Thyroid gland (tissue), 4 donors: ENCODE data around the gene SARDH. TPM values are rescaled to one million over a fixed set of nuclear protein-coding genes. Genes with fewer than 3 reads are reported as not detected.
"Not testable (repeated sequence)": the region's sequence is repeated elsewhere in the genome, so short reads cannot be mapped to it uniquely, and the experiment has no call there.

Experiments
- DNase-seq, 2 donors: peaks; one replicate each; pipeline ENCODE4 v3.0.0-alpha.2; 2019
- H3K27ac ChIP-seq, 3 donors: fragments of 200-600 bp; sonication (generic); 1 replicate in 2 of 3; 2 replicates in 1 of 3; pipeline ENCODE4 v1.5.1; 2016 to 2019; ENCODE audit warnings: mild to moderate bottlenecking in 1 of 3, moderate library complexity in 1 of 3
- H3K27me3 ChIP-seq: fragments of 200-600 bp; sonication (generic); one replicate; pipeline ENCODE4 v1.5.1; 2019
- H3K36me3 ChIP-seq, 2 donors: fragments of 200-600 bp; sonication (generic); one replicate each; pipeline ENCODE4 v1.5.1; 2016 to 2019
- H3K4me1 ChIP-seq, 2 donors: fragments of 200-600 bp; sonication (generic); one replicate each; pipeline ENCODE4 v1.5.1; 2017 to 2019
- H3K4me3 ChIP-seq, 3 donors: fragments of 200-600 bp; sonication (generic); replicated peaks in 1 of 3; 1 replicate in 2 of 3; 2 replicates in 1 of 3; pipeline ENCODE4 v1.5.1; 2016; ENCODE audit warnings: mild to moderate bottlenecking in 1 of 3
- H3K9me3 ChIP-seq: fragments of 200-600 bp; sonication (generic); one replicate; pipeline ENCODE4 v1.5.1; 2017
- POLR2A ChIP-seq, 2 donors: fragments of 450-650 bp; IDR thresholded peaks; one replicate each; pipeline ENCODE4 v1.6.1; 2017; ENCODE audit warnings: antibody characterized with exemption in 2 of 2, mild to moderate bottlenecking in 2 of 2, moderate library complexity in 1 of 2
- WGBS, 2 donors: methylation state at CpG; one replicate each; pipeline ENCODE4 v1.1.5; 2017; 5-methylcytosine and 5-hydroxymethylcytosine counted together
- intact Hi-C: fragments of 100-400 bp; cut with DNase I; formaldehyde crosslinking; loops from one replicate; pipeline ENCODE4 v1.15.1; 2023
- total RNA-seq, 4 donors: library from RNA; depleted of rRNA; stranded (reverse); fragments of >200 nt; gene quantifications; one replicate each; pipeline ENCODE4 v1.2.3, GENCODE V29; 2016
- TF ChIP-seq, protein P1 (sequence below), 6 experiments: fragments of 200-600 bp in 3 of 6; fragments of 450-650 bp in 3 of 6; sonication (generic) in 3 of 6; IDR thresholded peaks; one replicate each; pipeline ENCODE4 v1.5.1; 2016 to 2019; ENCODE audit warnings: antibody characterized with exemption in 6 of 6, mild to moderate bottlenecking in 2 of 6, inconsistent platforms in 1 of 6, moderate library complexity in 1 of 6

SARDH gene
- total RNA-seq, 4 donors from 2014 or later: 2.2 to 6.2 (median 3.3) TPM; not detected in 1

GRCh38 chr9:133679056-133679455, 59.1 kb downstream of the SARDH start:
- H3K27ac ChIP-seq: no peak overlapping the region
- intact Hi-C loops: no loop called here
- TF ChIP-seq, protein P1, sequence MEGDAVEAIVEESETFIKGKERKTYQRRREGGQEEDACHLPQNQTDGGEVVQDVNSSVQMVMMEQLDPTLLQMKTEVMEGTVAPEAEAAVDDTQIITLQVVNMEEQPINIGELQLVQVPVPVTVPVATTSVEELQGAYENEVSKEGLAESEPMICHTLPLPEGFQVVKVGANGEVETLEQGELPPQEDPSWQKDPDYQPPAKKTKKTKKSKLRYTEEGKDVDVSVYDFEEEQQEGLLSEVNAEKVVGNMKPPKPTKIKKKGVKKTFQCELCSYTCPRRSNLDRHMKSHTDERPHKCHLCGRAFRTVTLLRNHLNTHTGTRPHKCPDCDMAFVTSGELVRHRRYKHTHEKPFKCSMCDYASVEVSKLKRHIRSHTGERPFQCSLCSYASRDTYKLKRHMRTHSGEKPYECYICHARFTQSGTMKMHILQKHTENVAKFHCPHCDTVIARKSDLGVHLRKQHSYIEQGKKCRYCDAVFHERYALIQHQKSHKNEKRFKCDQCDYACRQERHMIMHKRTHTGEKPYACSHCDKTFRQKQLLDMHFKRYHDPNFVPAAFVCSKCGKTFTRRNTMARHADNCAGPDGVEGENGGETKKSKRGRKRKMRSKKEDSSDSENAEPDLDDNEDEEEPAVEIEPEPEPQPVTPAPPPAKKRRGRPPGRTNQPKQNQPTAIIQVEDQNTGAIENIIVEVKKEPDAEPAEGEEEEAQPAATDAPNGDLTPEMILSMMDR (IDR thresholded peaks at IDR 0.05): no peak
- TF ChIP-seq POLR2A (IDR thresholded peaks at IDR 0.05): no peak
- H3K9me3 ChIP-seq: no peaks in the 10 kb centered on the region
- no peaks in the 10 kb centered on the region for H3K36me3 ChIP-seq
- DNase-seq: no peak
- H3K4me1 ChIP-seq: peaks cover 0 to 14% of the 10 kb centered on the region in 2 donors
- no peak overlapping the region for H3K4me3 ChIP-seq
- 77 to 80% methylated on average over 10 to 13 of the region's 15 CpGs for WGBS, 2 donors
- H3K27me3 ChIP-seq: no peaks in the 10 kb centered on the region

GRCh38 chr9:133677126-133678010, 60.8 kb downstream of the SARDH start:
- Histone ChIP-seq H3K36me3 (no peaks in the 10 kb centered on the region), H3K4me1 (peaks cover 0 to 4% of the 10 kb centered on the region in 2 donors), H3K27me3 (no peaks in the 10 kb centered on the region), H3K4me3 (no peak overlapping the region), H3K9me3 (no peaks in the 10 kb centered on the region), H3K27ac (no peak overlapping the region)
- WGBS, 2 donors: 94 to 97% methylated on average over 13 to 17 of the region's 17 CpGs
- intact Hi-C loops: no loop called here
- TF ChIP-seq, protein P1 (IDR thresholded peaks at IDR 0.05): no peak
- no peak for TF ChIP-seq POLR2A (IDR thresholded peaks at IDR 0.05)
- DNase-seq: no peak

GRCh38 chr9:133676450-133676849, 61.7 kb downstream of the SARDH start:
- intact Hi-C loops: no loop called here
- TF ChIP-seq POLR2A (IDR thresholded peaks at IDR 0.05): no peak
- TF ChIP-seq, protein P1 (IDR thresholded peaks at IDR 0.05): no peak
- 76 to 80% methylated on average over 10 of the region's 10 CpGs for WGBS, 2 donors

DNA sequence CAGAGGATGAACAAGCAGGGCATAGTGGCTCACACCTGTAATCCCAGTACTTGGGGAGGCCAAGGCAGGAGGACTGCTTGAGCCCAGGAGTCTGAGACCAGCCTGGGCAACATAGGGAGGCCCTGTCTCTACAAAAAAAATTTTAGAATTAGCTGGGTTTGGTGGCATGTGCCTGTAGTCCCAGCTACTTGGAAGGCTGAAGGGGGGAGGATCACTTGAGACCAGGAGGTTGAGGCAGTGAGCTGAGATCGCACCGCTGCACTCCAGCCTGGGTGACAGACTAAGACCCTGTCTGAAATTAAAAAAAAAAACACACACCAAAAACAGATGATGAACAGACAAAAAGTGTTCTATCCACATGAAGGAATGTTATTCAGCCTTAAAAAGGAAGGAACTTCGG, 62.4 kb downstream of the SARDH start:
- H3K36me3 ChIP-seq, H3K4me3 ChIP-seq, DNase-seq, H3K4me1 ChIP-seq, H3K27me3 ChIP-seq, H3K27ac ChIP-seq, H3K9me3 ChIP-seq, intact Hi-C loops: not testable (repeated sequence)
- 94 to 99% methylated on average over 3 of the region's 3 CpGs for WGBS, 2 donors

More at GRCh38 chr9:133676450-133676849, 61.7 kb downstream of the SARDH start:
- Histone ChIP-seq H3K27me3 (no peaks in the 10 kb centered on the region), H3K36me3 (no peaks in the 10 kb centered on the region), H3K27ac (no peak overlapping the region), H3K4me1 (peaks cover 0 to 4% of the 10 kb centered on the region in 2 donors), H3K4me3 (no peak overlapping the region), H3K9me3 (no peaks in the 10 kb centered on the region)
- DNase-seq: no peak

DNA sequence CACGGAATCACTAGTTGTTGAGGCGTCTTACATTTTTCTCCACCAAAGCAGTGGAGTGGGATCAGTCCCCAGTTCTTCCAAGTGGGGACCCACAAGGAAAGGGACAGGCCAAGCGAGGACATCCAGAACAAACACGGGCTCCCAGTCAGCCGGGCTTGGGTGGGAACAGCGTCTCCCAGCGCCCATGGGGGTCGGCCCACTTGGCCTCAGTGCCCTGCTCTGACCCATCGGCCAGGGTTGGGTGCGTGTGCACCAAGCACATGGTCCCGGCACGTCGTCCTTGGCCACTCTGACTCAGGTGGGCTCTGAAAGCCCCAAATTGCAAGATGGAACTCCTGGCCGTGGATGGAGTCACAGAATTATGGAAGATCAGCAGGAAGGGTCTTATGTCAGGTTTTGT, 64.1 kb downstream of the SARDH start:
- Histone ChIP-seq H3K27ac (no peak overlapping the region), H3K4me1 (no peaks in the 10 kb centered on the region), H3K36me3 (no peaks in the 10 kb centered on the region), H3K9me3 (no peaks in the 10 kb centered on the region), H3K27me3 (no peaks in the 10 kb centered on the region), H3K4me3 (no peak overlapping the region)
- WGBS, 2 donors: 94 to 96% methylated on average over 14 of the region's 14 CpGs
- TF ChIP-seq, protein P1 (IDR thresholded peaks at IDR 0.05): no peak
- TF ChIP-seq POLR2A (IDR thresholded peaks at IDR 0.05): no peak
- DNase-seq: no peak
- intact Hi-C loops: no loop called here
